ENCODE measurements around the gene NUCB1. TPM values are rescaled to one million over a fixed set of nuclear protein-coding genes. Genes with fewer than 3 reads are reported as not detected.
"Not testable (repeated sequence)": the region's sequence is repeated elsewhere in the genome, so short reads cannot be mapped to it uniquely, and the experiment has no call there.

Gene NUCB1
- total and polyA plus RNA-seq, 8 donors: 60.9 to 136 (median 96.3) TPM

DNA sequence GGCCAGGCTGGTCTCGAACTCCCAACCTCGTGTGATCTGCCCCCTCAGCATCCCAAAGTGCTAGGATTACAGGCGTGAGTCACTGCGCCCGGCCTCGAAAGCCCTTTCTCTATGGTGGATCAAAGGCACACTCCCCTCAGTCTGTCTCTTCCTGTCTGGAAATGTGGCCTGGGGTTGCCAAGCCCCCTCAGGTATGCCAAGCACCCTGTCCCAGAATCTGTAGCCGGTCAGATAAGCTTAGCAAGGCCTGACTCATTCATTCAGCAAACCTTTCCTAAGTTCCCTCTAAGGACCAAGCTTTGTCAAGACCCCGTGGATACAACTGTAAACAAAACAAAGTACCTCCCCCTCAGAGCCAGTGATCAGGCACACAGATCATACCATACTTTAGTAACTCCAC is 14.1 kb downstream of the NUCB1 start:
- Histone ChIP-seq H3K27me3 (no peaks in the 10 kb centered on the region), H3K4me3 (no peak overlapping the region), H3K9me3 (no peaks in the 10 kb centered on the region), H3K27ac (no peak overlapping the region), H3K4me1 (no peaks in the 10 kb centered on the region), H3K36me3 (peaks cover 3 to 24% (median 16%) of the 10 kb centered on the region in 3 donors)
- DNase-seq: no peak
- WGBS, 2 donors: 93 to 97% methylated on average over 8 of the region's 8 CpGs
- ATAC-seq: no peak
- FAIRE-seq: no peak
- intact Hi-C loops (cut with DNase I): no loop called here
- TF ChIP-seq, protein P1, sequence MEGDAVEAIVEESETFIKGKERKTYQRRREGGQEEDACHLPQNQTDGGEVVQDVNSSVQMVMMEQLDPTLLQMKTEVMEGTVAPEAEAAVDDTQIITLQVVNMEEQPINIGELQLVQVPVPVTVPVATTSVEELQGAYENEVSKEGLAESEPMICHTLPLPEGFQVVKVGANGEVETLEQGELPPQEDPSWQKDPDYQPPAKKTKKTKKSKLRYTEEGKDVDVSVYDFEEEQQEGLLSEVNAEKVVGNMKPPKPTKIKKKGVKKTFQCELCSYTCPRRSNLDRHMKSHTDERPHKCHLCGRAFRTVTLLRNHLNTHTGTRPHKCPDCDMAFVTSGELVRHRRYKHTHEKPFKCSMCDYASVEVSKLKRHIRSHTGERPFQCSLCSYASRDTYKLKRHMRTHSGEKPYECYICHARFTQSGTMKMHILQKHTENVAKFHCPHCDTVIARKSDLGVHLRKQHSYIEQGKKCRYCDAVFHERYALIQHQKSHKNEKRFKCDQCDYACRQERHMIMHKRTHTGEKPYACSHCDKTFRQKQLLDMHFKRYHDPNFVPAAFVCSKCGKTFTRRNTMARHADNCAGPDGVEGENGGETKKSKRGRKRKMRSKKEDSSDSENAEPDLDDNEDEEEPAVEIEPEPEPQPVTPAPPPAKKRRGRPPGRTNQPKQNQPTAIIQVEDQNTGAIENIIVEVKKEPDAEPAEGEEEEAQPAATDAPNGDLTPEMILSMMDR (IDR thresholded peaks at IDR 0.05): no peak

DNA sequence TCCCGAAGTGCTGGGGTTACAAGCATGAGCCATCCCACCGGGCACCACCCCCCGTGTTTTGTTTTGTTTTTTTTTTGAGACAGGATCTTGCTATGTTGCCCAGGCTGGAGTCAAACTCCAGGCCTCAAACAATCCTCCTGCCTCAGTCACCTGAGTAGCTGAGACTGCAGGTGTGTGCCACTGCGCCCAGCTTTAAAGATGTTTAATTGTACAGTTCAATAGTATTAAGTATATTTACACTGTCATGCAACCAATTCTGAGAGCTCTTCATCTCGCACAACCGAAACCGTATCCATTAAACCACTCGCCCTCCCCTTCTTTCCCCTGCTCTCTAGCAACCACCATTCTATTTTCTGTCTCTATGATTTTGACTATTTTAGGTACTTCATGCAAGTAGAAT is 15.6 kb downstream of the NUCB1 start:
- no peaks in the 10 kb centered on the region for H3K4me1 ChIP-seq
- no peaks in the 10 kb centered on the region for H3K9me3 ChIP-seq
- WGBS, 2 donors: 88 to 90% methylated on average over 8 of the region's 8 CpGs
- no peak overlapping the region for H3K27ac ChIP-seq
- FAIRE-seq: no peak
- peak in 3 of 4 donors; percentile 18 to 55 (median 20) for ATAC-seq
- H3K36me3 ChIP-seq: peaks cover 3 to 12% (median 11%) of the 10 kb centered on the region in 3 donors
- H3K27me3 ChIP-seq: no peaks in the 10 kb centered on the region
- no peak overlapping the region for H3K4me3 ChIP-seq
- intact Hi-C loops (cut with DNase I): no loop called here
- TF ChIP-seq, protein P1 (IDR thresholded peaks at IDR 0.05): no peak
- DNase-seq: no peak

DNA sequence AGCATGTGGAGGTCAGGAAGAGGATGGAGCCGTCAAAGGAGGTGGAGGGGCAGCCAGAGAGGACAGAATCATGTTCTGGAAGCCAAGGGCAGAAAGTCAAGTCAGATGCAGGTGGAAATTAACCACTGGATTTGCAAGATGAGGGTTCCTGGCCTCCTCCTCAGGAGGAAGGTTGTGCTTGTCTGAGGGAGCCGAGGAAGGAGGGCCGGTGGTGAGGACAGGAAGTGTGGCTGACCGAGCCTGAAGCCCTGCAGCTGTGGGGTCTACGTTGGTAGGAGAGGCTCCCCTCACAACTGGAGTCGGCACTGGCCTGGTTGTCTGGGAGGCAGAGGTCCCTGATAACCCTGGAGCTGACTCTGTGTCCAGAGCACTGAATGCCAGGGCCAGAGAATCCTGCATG is 18.0 kb downstream of the NUCB1 start:
- Histone ChIP-seq H3K27me3 (no peaks in the 10 kb centered on the region), H3K4me3 (no peak overlapping the region), H3K9me3 (no peaks in the 10 kb centered on the region), H3K27ac (no peak overlapping the region), H3K36me3 (peaks cover 0 to 3% (median 3%) of the 10 kb centered on the region in 3 donors), H3K4me1 (no peaks in the 10 kb centered on the region)
- DNase-seq (no peak), FAIRE-seq (no peak), ATAC-seq (no peak)
- 91% methylated on average over 6 of the region's 6 CpGs for WGBS, 2 donors
- TF ChIP-seq, protein P1 (IDR thresholded peaks at IDR 0.05): no peak
- intact Hi-C loops (cut with DNase I): no loop called here

DNA sequence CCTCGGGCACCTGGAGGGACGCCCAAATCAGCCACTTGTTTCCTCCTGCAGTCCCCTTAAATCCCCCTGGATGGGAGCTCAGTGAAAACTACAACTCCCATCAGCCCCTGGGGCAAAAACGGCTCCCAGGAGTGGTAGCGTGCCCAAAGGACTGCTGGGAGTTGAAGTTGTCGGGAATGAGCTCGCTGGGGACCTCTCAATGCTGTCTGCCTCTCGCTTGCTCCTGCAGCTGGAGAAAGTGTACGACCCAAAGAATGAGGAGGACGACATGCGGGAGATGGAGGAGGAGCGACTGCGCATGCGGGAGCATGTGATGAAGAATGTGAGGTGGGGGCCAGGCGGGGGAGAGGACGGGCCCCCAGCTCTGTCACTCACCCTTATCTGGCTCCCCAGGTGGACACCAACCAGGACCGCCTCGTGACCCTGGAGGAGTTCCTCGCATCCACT is 18.7 kb downstream of the NUCB1 start:
- no peak overlapping the region for H3K4me3 ChIP-seq
- no peaks in the 10 kb centered on the region for H3K27me3 ChIP-seq
- DNase-seq: no peak
- FAIRE-seq: no peak
- peaks cover 0 to 3% (median 0%) of the 10 kb centered on the region in 3 donors for H3K36me3 ChIP-seq
- intact Hi-C loops (cut with DNase I): no loop called here
- no peaks in the 10 kb centered on the region for H3K9me3 ChIP-seq
- TF ChIP-seq, protein P1 (IDR thresholded peaks at IDR 0.05): no peak
- peak in 2 of 4 donors; percentile 55 to 58 for ATAC-seq
- 89 to 91% methylated on average over 18 of the region's 18 CpGs for WGBS, 2 donors
- H3K27ac ChIP-seq: no peak overlapping the region
- H3K4me1 ChIP-seq: no peaks in the 10 kb centered on the region

DNA sequence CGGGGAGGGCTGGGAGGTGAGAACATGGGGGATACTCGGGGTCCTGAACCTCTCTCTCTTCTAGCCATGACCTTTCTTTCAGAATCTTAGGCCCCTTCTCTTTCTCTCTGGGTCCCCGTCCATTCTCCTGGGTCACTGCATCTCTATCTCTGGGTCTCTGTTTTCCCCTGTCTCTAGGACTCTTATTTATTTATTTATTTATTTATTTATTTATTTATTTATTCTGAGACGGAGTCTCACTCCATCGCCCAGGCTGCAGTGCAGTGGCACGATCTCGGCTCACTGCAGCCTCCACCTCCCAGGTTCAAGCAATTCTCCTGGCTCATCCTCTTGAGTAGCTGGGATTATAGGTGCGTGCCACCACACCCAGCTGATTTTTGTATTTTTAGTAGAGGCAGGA is 19.2 kb downstream of the NUCB1 start:
- 96 to 98% methylated on average over 8 of the region's 8 CpGs for whole genome bisulfite sequencing, 2 donors
- H3K27me3 ChIP-seq; H3K4me3 ChIP-seq; H3K27ac ChIP-seq; FAIRE-seq; DNase-seq; H3K36me3 ChIP-seq; ATAC-seq; intact Hi-C loops (cut with DNase I); H3K9me3 ChIP-seq; H3K4me1 ChIP-seq: not testable (repeated sequence)
